Upper lobe of left lung (tissue), 4 donors: ENCODE measurements around the gene C1QC.

Experiments
- EP300 ChIP-seq, 4 donors: sonication (generic); formaldehyde crosslinking; IDR thresholded peaks; one replicate each; pipeline ENCODE4 v1.5.1; 2017; ENCODE audit warnings: antibody characterized with exemption in 4 of 4, control low read depth in 2 of 4
- POLR2A ChIP-seq, 4 donors: fragments of 450-650 bp; IDR thresholded peaks; one replicate each; pipeline ENCODE4 v1.5.1; 2016 to 2017; ENCODE audit warnings: antibody characterized with exemption in 4 of 4, mild to moderate bottlenecking in 2 of 4

DNA sequence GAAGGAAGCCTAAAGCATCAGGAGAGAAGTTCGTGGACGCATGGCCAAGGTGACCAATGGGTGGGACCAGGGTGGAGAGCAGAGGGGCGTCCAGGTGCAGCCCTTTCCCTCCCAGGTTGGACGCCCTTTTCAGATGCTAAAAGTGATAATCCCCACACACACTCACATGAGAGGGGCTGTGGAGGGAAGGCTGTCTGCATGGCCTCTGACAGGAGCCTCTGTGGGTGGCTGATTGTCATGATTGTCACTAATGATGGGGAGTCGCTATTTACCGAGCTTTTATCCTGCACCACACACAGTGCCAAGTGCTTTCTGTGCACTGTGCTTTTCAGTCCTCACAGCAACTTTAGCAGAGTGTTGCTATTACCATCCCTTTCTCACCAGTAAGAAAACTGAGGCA lies 34.1 kb upstream of the C1QC start:
- TF ChIP-seq POLR2A (IDR thresholded peaks at IDR 0.05) (no peak), EP300 (IDR thresholded peaks at IDR 0.05) (no peak)
